Prostate gland (tissue), 2 donors: ENCODE measurements around the gene SEC11A. TPM values are rescaled to one million over a fixed set of nuclear protein-coding genes. Genes with fewer than 3 reads are reported as not detected.
A peak's percentile ranks its signal among the peaks of the same experiment; 100 is the strongest.

ENCODE experiments used
- DNase-seq: peaks from one replicate; pipeline ENCODE4 v3.0.0-alpha.2; 2019; ENCODE audit warnings: low spot score
- H3K27ac ChIP-seq, 2 donors: fragments of 200-600 bp; sonication (generic); 2 replicates each; pipeline ENCODE4 v1.5.1; 2017 to 2019
- H3K27me3 ChIP-seq: fragments of 200-600 bp; sonication (generic); replicated peaks from 2 replicates; pipeline ENCODE4 v1.5.1; 2019; ENCODE audit not compliant: insufficient read depth
- H3K36me3 ChIP-seq, 2 donors: fragments of 200-600 bp; sonication (generic); 1 replicate in 1 of 2; 2 replicates in 1 of 2; pipeline versions ENCODE4 v1.5.1 to v1.8.1; 2017 to 2019
- H3K4me1 ChIP-seq: fragments of 200-600 bp; sonication (generic); replicated peaks from 2 replicates; pipeline ENCODE4 v1.5.1; 2019
- H3K4me3 ChIP-seq, 2 donors: fragments of 200-600 bp; sonication (generic); 2 replicates each; pipeline ENCODE4 v1.5.1; 2017 to 2019
- H3K9me3 ChIP-seq: fragments of 200-600 bp; sonication (generic); 2 replicates; pipeline ENCODE4 v1.5.1; 2017
- CTCF ChIP-seq, 4 experiments: fragments of 200-600 bp in 2 of 4; fragments of 450-650 bp in 2 of 4; sonication (generic) in 2 of 4; IDR thresholded peaks; 1 replicate in 3 of 4; 2 replicates in 1 of 4; pipeline ENCODE4 v1.5.1; 2016 to 2019; ENCODE audit warnings: antibody characterized with exemption in 4 of 4, mild to moderate bottlenecking in 2 of 4, moderate library complexity in 2 of 4
- POLR2A ChIP-seq: fragments of 450-650 bp; IDR thresholded peaks from one replicate; pipeline ENCODE4 v1.6.1; 2016; ENCODE audit warnings: antibody characterized with exemption, mild to moderate bottlenecking
- POLR2AphosphoS5 ChIP-seq: sonication (generic); formaldehyde crosslinking; IDR thresholded peaks from one replicate; pipeline ENCODE4 v1.6.1; 2017; ENCODE audit warnings: antibody characterized with exemption
- WGBS: methylation state at CpG from one replicate; pipeline ENCODE4 v1.1.5; 2018; 5-methylcytosine and 5-hydroxymethylcytosine counted together
- intact Hi-C: fragments of 100-400 bp; cut with DNase I; formaldehyde crosslinking; loops from one replicate; pipeline ENCODE4 v1.14.2; 2022
- total RNA-seq, 2 donors: library from RNA; depleted of rRNA; stranded (reverse); fragments of >200 nt; gene quantifications; one replicate each; pipeline ENCODE4 v1.1.0, GENCODE V29; 2016

The SEC11A gene
- 100 to 1,000 TPM in 1 of 2 donors, 10 to 100 TPM in 1; 91.2 to 115 TPM for total RNA-seq

- H3K4me3 ChIP-seq: peak within 1 kb of the TSS; percentile 78 to 85
- no peaks in the 10 kb centered on the region for H3K9me3 ChIP-seq
- no peaks in the 10 kb centered on the region for H3K27me3 ChIP-seq
- no peaks in the 10 kb centered on the region for H3K4me1 ChIP-seq
- peak within 1 kb of the TSS; percentile 96 to 97 for H3K27ac ChIP-seq
- peak; percentile 95 for DNase-seq
- no peaks in the 10 kb centered on the region for H3K36me3 ChIP-seq
- WGBS: under 1% methylated on average over 38 of the region's 57 CpGs
- intact Hi-C loops: loop anchor here (5.0 kb wide), 1 partner anchor 59 kb away; the partner anchor contains the start of gene NMB
- peak; percentile 90 for TF ChIP-seq POLR2A
- TF ChIP-seq CTCF (IDR thresholded peaks at IDR 0.05): no peak
- TF ChIP-seq POLR2AphosphoS5: peak; percentile 91
Measured at GRCh38 chr15:84716036-84716732, at the start of gene SEC11A. Gene SEC11A, minus strand, starts transcription at chr15:84716139. Its CDS starts 64 bp downstream, at chr15:84716075.

GRCh38 chr15:84765675-84766074 lies 49.7 kb upstream of the SEC11A start:
- Histone ChIP-seq H3K4me1 (peaks cover 6% of the 10 kb centered on the region), H3K36me3 (no peaks in the 10 kb centered on the region), H3K27me3 (no peaks in the 10 kb centered on the region), H3K4me3 (no peak overlapping the region), H3K27ac (no peak overlapping the region), H3K9me3 (no peaks in the 10 kb centered on the region)
- WGBS: 85% methylated on average over 4 of the region's 4 CpGs
- intact Hi-C loops: no loop called here
- DNase-seq: no peak
- TF ChIP-seq POLR2AphosphoS5 (no peak), POLR2A (no peak), CTCF (IDR thresholded peaks at IDR 0.05) (no peak)

DNA sequence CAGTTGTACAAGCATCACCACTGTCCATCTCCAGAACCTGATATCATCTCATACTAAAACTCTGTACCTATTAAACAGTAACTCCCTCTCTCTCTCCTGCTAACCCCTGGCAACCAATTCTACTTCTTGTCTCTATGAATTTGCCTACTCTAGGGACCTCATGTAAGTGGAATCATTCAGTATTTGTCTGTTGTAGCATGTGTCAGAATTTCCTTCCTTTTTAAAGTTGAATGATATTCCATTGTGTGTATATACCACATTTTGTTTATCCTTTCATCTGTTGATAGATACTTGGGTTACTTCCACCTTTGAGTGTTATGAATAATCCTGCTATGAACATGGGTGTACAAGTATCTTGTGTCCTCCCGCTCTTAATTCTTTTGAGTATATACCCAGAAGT lies 49.0 kb upstream of the SEC11A start:
- Histone ChIP-seq H3K4me1 (peaks cover 6% of the 10 kb centered on the region), H3K36me3 (no peaks in the 10 kb centered on the region), H3K27ac (no peak overlapping the region), H3K9me3 (no peaks in the 10 kb centered on the region), H3K27me3 (no peaks in the 10 kb centered on the region), H3K4me3 (no peak overlapping the region)
- TF ChIP-seq POLR2A: no peak
- TF ChIP-seq CTCF (IDR thresholded peaks at IDR 0.05): no peak
- no peak for TF ChIP-seq POLR2AphosphoS5
- intact Hi-C loops: no loop called here
- WGBS: 88% methylated on average over 1 of the region's 1 CpG
- no peak for DNase-seq

DNA sequence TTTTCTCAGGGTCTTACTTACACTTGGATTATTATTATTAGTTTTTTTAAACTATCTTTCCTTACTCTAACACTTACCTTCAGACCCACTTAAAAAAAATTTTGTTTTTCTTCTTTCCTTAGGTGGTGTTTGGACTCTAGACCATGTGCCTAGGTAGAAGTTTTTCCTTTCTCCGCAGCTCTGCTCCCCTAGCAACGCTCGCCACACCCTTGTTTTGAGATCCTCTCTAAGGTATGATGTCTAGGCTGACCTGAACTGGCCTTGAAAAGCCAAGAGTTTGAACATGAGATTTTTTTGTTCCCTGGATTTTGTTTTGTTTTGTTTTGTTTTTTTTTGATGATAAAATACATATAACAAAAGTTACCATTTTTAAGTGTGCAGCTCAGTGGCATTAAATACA lies 48.6 kb upstream of the SEC11A start:
- no peaks in the 10 kb centered on the region for H3K9me3 ChIP-seq
- H3K27me3 ChIP-seq: no peaks in the 10 kb centered on the region
- DNase-seq: no peak
- 92% methylated on average over 3 of the region's 3 CpGs for WGBS
- intact Hi-C loops: no loop called here
- peaks cover 6% of the 10 kb centered on the region for H3K4me1 ChIP-seq
- no peak overlapping the region for H3K27ac ChIP-seq
- no peak for TF ChIP-seq POLR2A
- TF ChIP-seq CTCF (IDR thresholded peaks at IDR 0.05): no peak
- TF ChIP-seq POLR2AphosphoS5: no peak
- no peak overlapping the region for H3K4me3 ChIP-seq
- H3K36me3 ChIP-seq: no peaks in the 10 kb centered on the region
